ENCODE measurements around the gene GALNT7.

DNA sequence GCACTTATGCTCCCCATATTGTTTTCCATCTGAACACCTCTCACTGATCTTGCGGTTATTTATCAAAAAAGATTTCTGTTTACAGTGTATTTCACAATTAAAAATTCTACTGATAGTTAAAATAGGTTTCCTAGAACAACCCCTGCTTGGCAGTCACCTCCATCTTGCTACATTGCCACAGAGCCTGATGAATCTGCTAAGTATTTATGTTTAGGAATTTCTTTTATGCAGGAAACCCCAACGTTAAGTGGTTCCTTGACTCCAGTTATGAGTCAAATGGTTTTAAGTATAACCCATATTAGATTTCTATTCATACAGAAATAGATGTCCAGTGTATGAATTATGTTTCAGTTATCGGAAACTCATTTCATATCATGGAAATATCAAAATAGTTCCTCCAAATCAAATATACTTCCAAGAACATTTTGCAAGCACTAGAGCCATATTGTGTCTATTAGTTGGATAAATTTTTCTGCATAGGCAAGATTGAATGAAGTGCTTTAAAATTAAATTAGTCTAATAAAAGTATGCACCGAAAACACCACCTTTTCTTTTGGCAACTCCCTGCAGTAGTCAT lies 20.6 kb downstream of the GALNT7 start:
- TF ChIP-seq EZH2 (IDR thresholded peaks at IDR 0.05; ENCODE audit: low read length, unreplicated experiment) (no peak), EZH2phosphoT487 (IDR thresholded peaks at IDR 0.05; ENCODE audit: borderline replicate concordance, low read length) (no peak)
- TF ChIP-seq, protein P1, sequence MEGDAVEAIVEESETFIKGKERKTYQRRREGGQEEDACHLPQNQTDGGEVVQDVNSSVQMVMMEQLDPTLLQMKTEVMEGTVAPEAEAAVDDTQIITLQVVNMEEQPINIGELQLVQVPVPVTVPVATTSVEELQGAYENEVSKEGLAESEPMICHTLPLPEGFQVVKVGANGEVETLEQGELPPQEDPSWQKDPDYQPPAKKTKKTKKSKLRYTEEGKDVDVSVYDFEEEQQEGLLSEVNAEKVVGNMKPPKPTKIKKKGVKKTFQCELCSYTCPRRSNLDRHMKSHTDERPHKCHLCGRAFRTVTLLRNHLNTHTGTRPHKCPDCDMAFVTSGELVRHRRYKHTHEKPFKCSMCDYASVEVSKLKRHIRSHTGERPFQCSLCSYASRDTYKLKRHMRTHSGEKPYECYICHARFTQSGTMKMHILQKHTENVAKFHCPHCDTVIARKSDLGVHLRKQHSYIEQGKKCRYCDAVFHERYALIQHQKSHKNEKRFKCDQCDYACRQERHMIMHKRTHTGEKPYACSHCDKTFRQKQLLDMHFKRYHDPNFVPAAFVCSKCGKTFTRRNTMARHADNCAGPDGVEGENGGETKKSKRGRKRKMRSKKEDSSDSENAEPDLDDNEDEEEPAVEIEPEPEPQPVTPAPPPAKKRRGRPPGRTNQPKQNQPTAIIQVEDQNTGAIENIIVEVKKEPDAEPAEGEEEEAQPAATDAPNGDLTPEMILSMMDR (conservative IDR thresholded peaks at IDR 0.05; ENCODE audit: low read depth, low read length) = no peak

Measured in PC-3 (cell line).